Measurements from ENCODE around the gene RICTOR.

RICTOR gene

GRCh38 chr5:39099831-39100230, 25.6 kb upstream of the RICTOR start:
- no peak for DNase-seq

- DNase-seq = no peak
Measured at GRCh38 chr5:39093352-39093751, 19.2 kb upstream of the RICTOR start.

DNA sequence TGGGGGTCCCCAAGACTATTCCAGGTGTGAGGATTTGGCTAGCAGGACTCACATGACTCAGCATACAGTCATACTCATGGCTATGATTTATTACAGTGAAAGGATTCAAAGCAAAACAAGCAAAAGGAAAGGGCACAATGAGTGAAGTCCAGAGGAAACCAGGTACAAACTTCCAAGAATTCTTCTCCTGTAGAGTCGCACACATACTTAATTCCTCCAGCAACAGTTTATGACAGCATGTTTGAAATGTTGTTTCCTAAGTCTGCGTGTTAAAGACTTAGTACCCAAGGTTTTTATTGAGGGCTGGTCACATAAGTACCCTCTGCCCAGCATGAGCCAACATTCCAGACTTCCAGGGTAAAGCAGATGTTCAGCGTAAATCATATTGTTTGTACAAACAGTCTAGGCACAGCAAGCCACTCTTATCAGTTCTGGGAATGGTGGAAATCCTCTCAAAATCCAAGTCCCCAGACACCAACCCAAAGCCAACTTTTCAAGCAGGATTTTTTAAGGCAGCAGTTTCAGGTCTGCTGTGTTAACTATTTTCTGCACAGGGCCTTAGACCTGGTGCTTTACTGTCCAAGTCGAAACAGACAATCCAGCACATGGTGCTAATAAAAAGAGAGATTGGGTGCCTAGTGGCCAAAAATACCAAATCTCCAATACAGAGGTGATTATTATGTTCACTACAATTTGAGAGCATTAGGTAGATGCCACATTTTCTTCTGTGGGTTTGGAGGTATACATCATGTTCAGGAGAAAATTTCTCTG, 18.6 kb upstream of the RICTOR start:
- no peak for DNase-seq

DNA sequence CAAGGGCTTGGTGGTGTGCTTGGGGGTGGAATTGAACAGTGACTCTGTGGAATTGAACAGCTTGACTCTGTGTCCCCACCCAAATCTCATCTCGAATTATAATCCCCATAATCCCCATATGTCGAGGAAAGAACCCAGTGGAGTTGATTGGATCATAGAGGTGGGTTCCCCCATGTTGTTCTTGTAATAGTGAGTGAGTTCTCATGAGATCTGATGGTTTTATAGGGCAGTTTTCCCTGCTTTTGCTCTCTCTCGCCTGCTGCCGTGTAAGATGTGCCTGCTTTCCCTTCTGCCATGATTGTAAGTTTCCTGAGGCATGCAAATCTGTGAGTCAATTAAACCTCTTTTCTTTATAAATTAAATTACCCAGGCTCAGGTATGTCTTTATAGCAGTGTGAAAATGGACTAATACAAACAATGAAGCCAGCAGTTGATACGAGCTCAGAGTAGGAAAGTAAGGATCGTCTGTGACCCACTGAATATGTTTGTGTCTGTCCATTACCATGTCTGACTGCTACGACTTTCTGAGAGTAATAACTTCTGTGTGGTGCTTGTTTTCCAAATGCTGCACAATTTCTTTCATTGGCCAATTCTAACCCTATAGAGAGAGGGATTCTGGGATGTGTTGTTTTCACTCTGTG, 17.9 kb upstream of the RICTOR start:
- DNase-seq = no peak

DNA sequence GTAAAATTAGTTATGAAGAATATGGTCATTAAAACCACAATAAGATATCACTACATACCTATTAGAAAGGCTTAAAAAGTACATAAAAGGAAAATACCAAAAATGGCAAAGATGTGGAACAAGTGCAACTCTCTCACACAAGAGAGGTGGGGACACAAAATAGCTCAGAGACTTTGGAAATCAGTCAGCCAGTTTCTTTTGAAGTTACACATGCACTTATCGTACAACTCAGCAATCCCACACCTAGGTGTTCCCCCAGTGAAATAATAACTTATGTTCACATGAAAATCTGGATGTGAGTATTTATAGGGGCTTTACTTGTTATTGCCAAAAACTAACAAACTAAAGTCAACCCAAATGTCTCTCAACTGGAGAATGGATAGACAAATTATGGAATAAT, 9.8 kb upstream of the RICTOR start:
- no peak for DNase-seq

DNA sequence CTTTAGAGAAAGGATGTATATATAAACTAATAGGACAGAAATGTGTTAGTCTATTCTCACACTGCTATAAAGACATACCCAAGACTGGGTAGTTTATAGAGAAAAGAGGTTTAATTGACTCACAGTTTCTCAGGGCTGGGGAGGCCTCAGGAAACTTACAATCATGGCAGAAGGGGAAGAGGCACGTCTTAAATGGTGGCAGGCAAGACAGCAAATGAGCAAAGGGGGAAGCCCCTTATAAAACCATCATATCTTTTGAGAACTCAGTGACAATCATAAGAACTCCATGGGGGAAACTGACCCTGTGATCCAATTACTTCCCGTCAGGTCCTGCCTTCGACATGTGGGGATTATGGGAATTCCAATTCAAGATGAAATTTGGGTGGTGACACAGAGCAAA, 8.8 kb upstream of the RICTOR start:
- no peak for DNase-seq

DNA sequence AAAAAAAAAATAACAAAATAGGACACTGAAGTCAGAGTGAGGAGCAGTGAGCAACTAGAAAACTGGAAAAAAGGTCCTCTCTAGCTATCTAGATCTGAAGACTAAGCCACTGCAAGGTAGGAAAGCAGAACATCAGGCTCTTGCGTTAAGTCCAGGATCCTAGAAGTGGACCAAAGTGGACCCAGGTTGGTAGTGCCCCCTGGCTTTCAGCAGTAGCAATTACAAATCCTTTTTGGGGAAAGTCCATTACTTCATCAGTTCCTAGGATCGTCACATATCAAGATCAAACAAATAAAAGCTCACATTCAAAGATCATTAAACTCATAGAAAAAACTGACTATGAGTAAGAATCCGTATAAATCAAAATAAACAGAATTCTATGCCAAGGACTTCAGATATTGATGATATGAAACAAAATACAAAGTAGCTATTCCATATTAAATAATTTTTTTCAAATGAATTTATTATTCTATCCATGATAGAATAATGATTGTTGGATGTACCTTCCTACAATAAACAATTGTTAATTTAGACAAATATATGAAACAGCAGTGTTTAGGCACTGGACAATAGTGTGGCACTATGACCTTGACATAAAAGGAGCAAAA, 6.5 kb upstream of the RICTOR start:
- peak; percentile 6 for DNase-seq

GRCh38 chr5:39080168-39080567, 6.0 kb upstream of the RICTOR start:
- DNase-seq = no peak

DNA sequence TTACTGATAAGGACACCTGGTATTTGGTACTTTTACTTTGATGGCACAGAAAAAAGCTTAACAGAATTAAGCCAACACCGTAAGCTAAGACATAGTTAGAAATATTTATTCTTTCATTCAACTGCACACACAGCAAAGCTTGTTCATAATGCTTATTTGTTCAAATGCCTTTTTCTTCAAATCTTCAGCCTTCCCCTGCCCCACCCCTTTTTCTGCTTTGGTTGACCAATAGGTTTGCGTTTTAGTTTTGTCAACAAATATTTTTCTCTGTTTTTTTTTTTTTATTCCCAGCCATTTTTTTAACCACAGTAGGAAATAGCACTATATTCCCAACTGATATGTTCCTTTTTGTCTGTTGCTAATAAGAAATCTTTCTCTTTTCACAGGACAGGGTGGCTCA, 4.9 kb upstream of the RICTOR start:
- no peak for DNase-seq

DNA sequence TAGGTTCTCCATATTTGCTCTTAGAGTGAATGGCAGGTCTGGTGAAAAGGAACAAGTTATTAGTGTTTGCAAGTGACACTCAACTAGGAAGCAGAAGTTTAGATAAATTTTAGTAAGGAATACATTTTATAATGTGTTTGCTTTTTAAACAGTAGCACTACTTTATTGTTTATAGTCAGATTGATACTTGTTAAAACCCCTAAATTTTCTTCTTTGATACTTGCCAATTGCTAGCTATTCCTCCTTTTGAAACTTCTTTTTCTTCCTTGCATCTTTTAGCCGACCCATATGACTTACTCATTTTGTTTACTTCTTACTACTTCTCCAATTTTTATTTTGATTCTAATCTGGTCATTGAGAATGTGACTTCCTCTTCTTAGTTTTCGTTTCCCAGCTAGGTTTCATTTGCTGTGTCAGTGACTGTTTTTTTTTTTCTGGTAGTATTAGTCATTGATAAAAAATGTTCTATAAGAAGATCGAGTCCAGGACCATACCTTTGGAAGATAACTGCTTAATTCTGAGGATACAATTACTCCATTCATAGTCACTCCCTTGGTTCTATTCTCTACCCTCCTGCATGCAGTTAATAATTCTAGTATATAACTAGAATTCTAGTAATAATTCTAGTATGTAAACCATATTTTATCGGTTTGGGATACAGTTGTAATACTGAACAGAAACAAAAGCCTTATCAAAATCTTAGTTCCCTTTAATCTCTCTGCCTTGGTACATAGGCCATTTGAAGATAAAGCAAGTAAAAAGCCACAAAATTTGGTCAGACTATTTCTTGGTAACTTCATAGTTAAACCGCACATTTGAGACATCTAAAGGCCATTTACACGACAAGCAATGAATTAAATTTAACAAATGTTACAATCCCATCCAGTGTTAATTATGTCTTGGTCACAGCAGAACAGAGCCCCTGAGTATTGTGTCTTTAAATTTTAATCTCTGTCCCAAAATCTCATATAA, 2.8 kb upstream of the RICTOR start:
- no peak for DNase-seq

GRCh38 chr5:39076101-39076756, 2.0 kb upstream of the RICTOR start:
- no peak for DNase-seq

- no peak for DNase-seq
Measured at GRCh38 chr5:39073767-39074016, 507 bp downstream of the RICTOR start.

- DNase-seq = peak; percentile 82
Measured at GRCh38 chr5:39072925-39073766, 1.1 kb downstream of the RICTOR start.

DNA sequence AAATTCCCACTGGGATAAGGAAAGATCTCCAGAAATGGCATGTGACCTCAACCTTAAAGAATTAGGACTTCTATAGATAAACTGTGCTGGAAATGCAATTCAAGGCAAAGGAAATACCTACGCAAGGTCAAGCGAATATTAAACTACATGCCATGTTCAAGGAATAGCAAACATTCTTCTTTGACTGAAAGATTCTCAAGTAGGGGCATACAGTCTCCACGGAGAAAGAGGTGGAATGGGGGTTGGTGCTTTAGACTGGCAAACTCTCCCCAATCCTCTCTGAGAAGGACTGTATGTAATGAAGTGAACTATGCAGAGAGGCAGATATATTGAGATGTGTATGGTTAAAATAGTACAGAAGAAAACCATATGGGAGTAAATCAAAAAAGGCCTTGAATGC, 6.1 kb downstream of the RICTOR start:
- no peak for DNase-seq

DNA sequence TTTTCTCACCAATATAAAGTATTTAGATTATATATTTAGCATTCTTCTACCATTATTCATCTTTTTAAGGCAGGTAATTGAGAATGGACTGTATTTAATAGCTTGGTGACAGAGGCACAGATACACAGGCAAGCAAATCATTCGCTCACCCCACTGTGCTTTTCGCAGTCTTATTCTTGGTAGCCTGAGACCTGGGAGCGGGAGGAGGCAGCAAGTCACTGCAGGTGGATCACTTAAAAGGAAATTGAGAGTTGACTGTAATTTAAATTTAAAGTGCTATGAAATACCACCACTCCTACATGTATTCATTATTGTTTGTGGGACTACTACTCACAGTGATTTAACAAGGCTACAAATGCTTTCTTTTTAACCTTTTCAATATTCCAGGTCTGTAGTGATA, 9.7 kb downstream of the RICTOR start:
- no peak for DNase-seq

DNA sequence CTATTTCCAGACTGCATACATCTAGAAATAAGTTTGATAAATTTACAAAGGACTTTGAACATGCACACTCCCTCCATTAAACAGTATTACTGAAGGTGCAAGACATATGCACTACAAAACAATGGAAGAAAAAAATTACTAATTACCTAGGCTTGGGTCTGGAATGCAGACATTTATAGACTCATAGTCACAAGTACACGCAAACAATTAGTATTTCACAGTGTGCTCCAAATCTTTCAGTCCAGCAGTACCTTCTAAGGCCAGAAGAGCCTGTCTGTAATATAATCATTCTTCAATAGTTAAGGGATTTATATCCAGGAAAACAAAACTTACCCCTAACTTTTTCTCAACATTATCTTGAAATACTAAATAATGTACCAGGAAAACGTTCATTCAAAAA, 11.2 kb downstream of the RICTOR start:
- no peak for DNase-seq

- no peak for DNase-seq
Measured at GRCh38 chr5:39062530-39062929, 11.7 kb downstream of the RICTOR start.

- no peak for DNase-seq
Measured at GRCh38 chr5:39062104-39062503, 12.1 kb downstream of the RICTOR start.

DNA sequence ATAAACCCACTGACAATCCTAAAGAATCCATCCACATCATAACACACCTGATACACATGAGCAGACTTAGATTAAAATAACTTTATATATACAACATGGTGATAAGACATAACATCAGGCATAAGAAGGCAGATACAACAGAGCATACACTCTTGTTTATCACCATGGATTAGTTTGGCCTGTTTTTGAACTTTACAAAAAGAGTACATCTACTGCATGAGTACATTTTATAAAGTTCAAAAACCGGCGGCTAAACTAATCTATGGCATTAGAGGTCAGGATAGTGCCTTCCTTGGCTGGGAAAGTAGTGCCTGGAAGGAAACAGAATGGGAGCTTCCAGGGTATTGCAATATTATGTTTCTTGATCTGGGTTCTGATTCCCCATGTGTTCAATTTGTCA, 15.1 kb downstream of the RICTOR start:
- DNase-seq = no peak

GRCh38 chr5:39058178-39058921, 15.8 kb downstream of the RICTOR start:
- no peak for DNase-seq

DNA sequence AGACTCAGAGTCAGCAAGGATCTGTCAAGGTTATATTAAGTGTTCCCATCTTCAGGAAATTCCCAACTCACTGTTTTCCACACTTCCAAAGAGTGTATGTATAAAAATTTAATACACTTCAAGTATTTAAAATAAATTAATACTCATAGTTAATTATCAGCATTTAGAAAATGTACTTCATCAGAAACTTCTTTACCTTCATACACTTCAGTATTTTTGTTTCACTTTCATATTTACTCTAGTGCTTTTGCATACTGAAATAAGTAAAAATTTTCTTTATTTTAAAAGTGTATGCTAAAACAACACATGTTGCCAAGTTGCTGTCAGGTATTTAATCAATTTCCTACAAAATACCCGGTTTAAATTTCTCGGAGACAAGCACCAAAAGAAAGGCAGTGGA, 16.5 kb downstream of the RICTOR start:
- DNase-seq = no peak
